GM23338 (cell line): ENCODE results near the gene CNDP2. TPM values are rescaled to one million over a fixed set of nuclear protein-coding genes. Genes with fewer than 3 reads are reported as not detected.

Source experiments
- ATAC-seq: fragments of 200-7000 bp; cut with Tn5 transposase; 3 replicates; pipeline ENCODE4 v1.9.1; 2020
- DNase-seq: peaks from one replicate; pipeline ENCODE4 v3.0.0-alpha.2; 2015; ENCODE audit warnings: low spot score
- H2AFZ ChIP-seq: fragments of 200-600 bp; sonication (generic); 2 replicates; pipeline ENCODE4 v1.8.0; 2016; ENCODE audit warnings: antibody characterized with exemption, mild to moderate bottlenecking, moderate library complexity
- H3F3A ChIP-seq: fragments of 200-600 bp; sonication (generic); replicated peaks from 2 replicates; pipeline ENCODE4 v1.8.0; 2017; ENCODE audit warnings: antibody characterized with exemption, mixed run types, low read depth
- H3K27ac ChIP-seq: fragments of 200-600 bp; sonication (generic); 2 replicates; pipeline ENCODE4 v1.6.1; 2016; ENCODE audit warnings: low read depth
- H3K27me3 ChIP-seq: fragments of 200-600 bp; sonication (generic); 2 replicates; pipeline ENCODE4 v1.8.0; 2016; ENCODE audit warnings: mild to moderate bottlenecking, mixed run types, moderate library complexity; ENCODE audit not compliant: insufficient read depth
- H3K36me3 ChIP-seq: fragments of 200-600 bp; sonication (generic); 2 replicates; pipeline ENCODE4 v1.8.0; 2016; ENCODE audit warnings: mild to moderate bottlenecking; ENCODE audit not compliant: insufficient read depth
- H3K4me1 ChIP-seq: fragments of 200-600 bp; sonication (generic); 2 replicates; pipeline ENCODE4 v1.8.0; 2016; ENCODE audit warnings: mild to moderate bottlenecking, moderate library complexity; ENCODE audit not compliant: insufficient read depth
- H3K4me2 ChIP-seq: fragments of 200-600 bp; sonication (generic); 2 replicates; pipeline ENCODE4 v1.7.1; 2017; ENCODE audit warnings: mixed run types
- H3K4me3 ChIP-seq: fragments of 200-600 bp; sonication (generic); 2 replicates; pipeline ENCODE4 v1.6.1; 2016; ENCODE audit warnings: mixed run types
- H3K79me2 ChIP-seq: fragments of 200-600 bp; sonication (generic); replicated peaks from 2 replicates; pipeline ENCODE4 v1.8.0; 2017; ENCODE audit warnings: mild to moderate bottlenecking; ENCODE audit not compliant: insufficient read depth
- H3K9me2 ChIP-seq: fragments of 200-600 bp; sonication (generic); 2 replicates; pipeline ENCODE4 v1.8.0; 2017; ENCODE audit not compliant: insufficient read depth
- H4K20me1 ChIP-seq: fragments of 200-600 bp; sonication (generic); replicated peaks from 2 replicates; pipeline ENCODE4 v1.8.0; 2017; ENCODE audit warnings: mild to moderate bottlenecking; ENCODE audit not compliant: insufficient read depth
- H3K27ac Mint-ChIP-seq: 2 replicates; pipeline ENCODE4 v1.8.0; 2020; ENCODE audit warnings: inconsistent platforms, mild to moderate bottlenecking, moderate library complexity, mixed read lengths
- H3K27me3 Mint-ChIP-seq: 3 replicates; pipeline ENCODE4 v1.8.0; 2022; ENCODE audit warnings: low read depth, mild to moderate bottlenecking, moderate library complexity, mixed read lengths, inconsistent platforms; ENCODE audit not compliant: insufficient read depth, poor library complexity
- H3K36me3 Mint-ChIP-seq: 3 replicates; pipeline ENCODE4 v1.8.0; 2021; ENCODE audit warnings: low read depth, mild to moderate bottlenecking, inconsistent platforms, moderate library complexity, mixed read lengths
- H3K4me1 Mint-ChIP-seq: 3 replicates; pipeline ENCODE4 v1.8.0; 2020; ENCODE audit warnings: mild to moderate bottlenecking, inconsistent platforms, mixed read lengths
- H3K4me3 Mint-ChIP-seq: 3 replicates; pipeline ENCODE4 v1.8.0; 2021; ENCODE audit warnings: moderate library complexity, mild to moderate bottlenecking, inconsistent platforms, mixed read lengths
- H3K9me3 Mint-ChIP-seq: 3 replicates; pipeline ENCODE4 v1.8.0; 2020; ENCODE audit warnings: moderate library complexity, mild to moderate bottlenecking, inconsistent platforms, mixed read lengths
- EZH2 ChIP-seq: fragments of 200-600 bp; sonication (generic); IDR thresholded peaks from one replicate; pipeline ENCODE4 v1.8.0; 2017; ENCODE audit warnings: antibody characterized with exemption, mild to moderate bottlenecking, low read depth; ENCODE audit not compliant: unreplicated experiment
- JUNB ChIP-seq: IDR thresholded peaks from one replicate; pipeline ENCODE4 v1.6.1; 2016; ENCODE audit warnings: antibody characterized with exemption; ENCODE audit not compliant: unreplicated experiment
- NANOG ChIP-seq: IDR thresholded peaks from 2 replicates; pipeline ENCODE4 v1.6.1; 2016; ENCODE audit warnings: antibody characterized with exemption, borderline replicate concordance
- POLR2AphosphoS5 ChIP-seq: IDR thresholded peaks from 2 replicates; pipeline ENCODE4 v1.6.1; 2016; ENCODE audit warnings: antibody characterized with exemption, low read depth
- ZNF114 ChIP-seq: fragments of 250-450 bp; sonication (Bioruptor Pico); IDR thresholded peaks from 2 replicates; pipeline ENCODE4 v1.5.0; 2020; ENCODE audit warnings: mild to moderate bottlenecking, moderate library complexity
- ZNF331 ChIP-seq: fragments of 250-450 bp; sonication (Bioruptor Pico); IDR thresholded peaks from 2 replicates; pipeline ENCODE4 v1.5.0; 2020; ENCODE audit warnings: low read depth, mild to moderate bottlenecking, moderate library complexity
- polyA plus RNA-seq: library from polyadenylated mRNA; unstranded; fragments of >200 nt; fragmentation: Nextera tagmentation; extraction: Ambion mirVana; gene quantifications from 2 replicates; pipeline ENCODE4 v1.2.1, GENCODE V29; 2016
- total RNA-seq: library from RNA; depleted of rRNA; stranded (reverse); fragments of >200 nt; shearing (Covaris generic); gene quantifications from 2 replicates; pipeline ENCODE4 v1.2.3, GENCODE V29; 2014
- TF ChIP-seq, protein P1 (sequence below), 2 experiments: fragments of 200-600 bp in 1 of 2; sonication (generic) in 1 of 2; conservative IDR thresholded peaks; 2 replicates each; pipeline versions ENCODE4 v1.5.1 to v1.6.1; 2016 to 2017; ENCODE audit warnings: antibody characterized with exemption in 2 of 2, low read depth in 2 of 2, mild to moderate bottlenecking in 2 of 2, moderate library complexity in 1 of 2
- TF ChIP-seq, protein P2 (sequence below): fragments of 250-450 bp; sonication (Bioruptor Pico); IDR thresholded peaks from 2 replicates; pipeline ENCODE4 v1.5.0; 2020; ENCODE audit warnings: mild to moderate bottlenecking, moderate library complexity
- TF ChIP-seq, protein P3 (sequence below): IDR thresholded peaks from 2 replicates; pipeline ENCODE4 v1.6.1; 2016; ENCODE audit warnings: antibody characterized with exemption

The CNDP2 gene
- total and polyA plus RNA-seq, 2 experiments from 2014 or later: 116 to 175 TPM

DNA sequence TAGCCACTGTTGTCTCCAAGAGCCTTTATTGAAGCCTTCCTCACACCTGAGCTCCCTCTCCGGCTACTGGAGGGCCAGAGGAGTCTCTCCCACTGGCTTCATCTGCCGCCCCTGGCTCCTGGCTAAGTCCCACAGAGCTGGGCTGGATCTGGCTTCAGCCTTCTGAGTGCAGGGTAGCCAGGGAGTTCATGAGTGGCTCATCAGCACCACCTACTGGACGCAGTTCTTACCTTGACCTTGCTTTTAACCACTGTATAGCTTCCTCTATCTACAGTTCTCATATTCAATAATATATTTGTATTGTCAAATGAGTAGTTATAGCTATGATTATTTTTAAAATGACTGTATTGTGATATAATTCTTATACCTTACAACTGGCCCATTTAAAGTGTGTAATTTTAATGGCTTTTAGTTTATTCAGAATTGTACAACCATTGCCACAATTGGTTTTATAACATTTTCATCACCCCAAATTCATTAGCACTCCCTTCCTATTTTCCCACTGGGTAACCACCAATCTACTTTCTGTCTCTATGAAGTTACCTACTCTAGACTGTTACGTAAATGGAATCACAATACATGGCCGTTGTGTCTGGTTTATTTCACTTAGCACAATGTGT is 55.9 kb downstream of the CNDP2 start:
- H3K4me1 Mint-ChIP-seq: peaks cover 2% of the 10 kb centered on the region; the same call in 1 of the 3 replicates
- TF ChIP-seq EZH2 (no peak), JUNB (no peak), ZNF114 (CRISPR knock-in tag) (no peak), ZNF331 (no peak)
- TF ChIP-seq, protein P1, sequence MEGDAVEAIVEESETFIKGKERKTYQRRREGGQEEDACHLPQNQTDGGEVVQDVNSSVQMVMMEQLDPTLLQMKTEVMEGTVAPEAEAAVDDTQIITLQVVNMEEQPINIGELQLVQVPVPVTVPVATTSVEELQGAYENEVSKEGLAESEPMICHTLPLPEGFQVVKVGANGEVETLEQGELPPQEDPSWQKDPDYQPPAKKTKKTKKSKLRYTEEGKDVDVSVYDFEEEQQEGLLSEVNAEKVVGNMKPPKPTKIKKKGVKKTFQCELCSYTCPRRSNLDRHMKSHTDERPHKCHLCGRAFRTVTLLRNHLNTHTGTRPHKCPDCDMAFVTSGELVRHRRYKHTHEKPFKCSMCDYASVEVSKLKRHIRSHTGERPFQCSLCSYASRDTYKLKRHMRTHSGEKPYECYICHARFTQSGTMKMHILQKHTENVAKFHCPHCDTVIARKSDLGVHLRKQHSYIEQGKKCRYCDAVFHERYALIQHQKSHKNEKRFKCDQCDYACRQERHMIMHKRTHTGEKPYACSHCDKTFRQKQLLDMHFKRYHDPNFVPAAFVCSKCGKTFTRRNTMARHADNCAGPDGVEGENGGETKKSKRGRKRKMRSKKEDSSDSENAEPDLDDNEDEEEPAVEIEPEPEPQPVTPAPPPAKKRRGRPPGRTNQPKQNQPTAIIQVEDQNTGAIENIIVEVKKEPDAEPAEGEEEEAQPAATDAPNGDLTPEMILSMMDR (conservative IDR thresholded peaks at IDR 0.05; ENCODE audit: low read depth in 2 of 2): peak; percentile 83 to 93
- DNase-seq (peak; percentile 95), ATAC-seq (peak; percentile 100)
- Histone ChIP-seq H3K4me2 (no peak overlapping the region), H4K20me1 (no peaks in the 10 kb centered on the region), H3K36me3 (peaks cover 6% of the 10 kb centered on the region), H3K79me2 (no peaks in the 10 kb centered on the region), H3K4me1 (no peaks in the 10 kb centered on the region), H3K9me2 (no peaks in the 10 kb centered on the region), H3K27me3 (no peaks in the 10 kb centered on the region), H3K27ac (no peak overlapping the region), H2AFZ (no peak overlapping the region), H3K4me3 (no peak overlapping the region), H3F3A (no peaks in the 10 kb centered on the region)
- peaks cover 6% of the 10 kb centered on the region for H3K27me3 Mint-ChIP-seq
- peaks cover 28% of the 10 kb centered on the region for H3K36me3 Mint-ChIP-seq
- H3K9me3 Mint-ChIP-seq: peaks cover 49% of the 10 kb centered on the region
- no peak overlapping the region for H3K4me3 Mint-ChIP-seq
- H3K27ac Mint-ChIP-seq: no peak overlapping the region

DNA sequence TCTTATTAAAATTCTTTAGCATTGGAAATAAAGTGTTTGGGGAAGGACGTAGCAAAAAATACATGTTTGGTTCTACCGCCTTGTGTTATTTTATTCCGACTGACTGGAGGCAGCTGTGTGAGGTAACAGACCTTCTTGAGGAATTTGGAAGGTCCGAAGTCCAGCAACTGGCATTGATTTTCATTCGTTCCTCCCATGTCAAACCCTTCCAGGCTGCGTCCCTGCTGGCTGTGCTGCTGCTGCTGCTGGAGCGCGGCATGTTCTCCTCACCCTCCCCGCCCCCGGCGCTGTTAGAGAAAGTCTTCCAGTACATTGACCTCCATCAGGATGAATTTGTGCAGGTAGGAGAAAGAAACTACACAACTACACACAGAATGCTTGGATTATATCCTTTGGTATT is 60.0 kb downstream of the CNDP2 start:
- H3K27me3 ChIP-seq: no peaks in the 10 kb centered on the region
- ATAC-seq: no peak
- H3K9me2 ChIP-seq: no peaks in the 10 kb centered on the region
- no peak overlapping the region for H3K27ac ChIP-seq
- H3K4me3 ChIP-seq: no peak overlapping the region
- no peak for DNase-seq
- H3K27me3 Mint-ChIP-seq: peaks cover 8% of the 10 kb centered on the region
- peaks cover 7% of the 10 kb centered on the region for H3K36me3 Mint-ChIP-seq
- no peaks in the 10 kb centered on the region for H3K79me2 ChIP-seq
- no peaks in the 10 kb centered on the region for H4K20me1 ChIP-seq
- no peaks in the 10 kb centered on the region for H3K36me3 ChIP-seq
- H3K4me3 Mint-ChIP-seq: no peak overlapping the region
- no peak overlapping the region for H3K4me2 ChIP-seq
- no peaks in the 10 kb centered on the region for H3K4me1 ChIP-seq
- no peaks in the 10 kb centered on the region for H3F3A ChIP-seq
- H3K4me1 Mint-ChIP-seq: peaks cover 2% of the 10 kb centered on the region; the same call in 1 of the 3 replicates
- H3K9me3 Mint-ChIP-seq: peaks cover 14% of the 10 kb centered on the region
- H2AFZ ChIP-seq: no peak overlapping the region
- H3K27ac Mint-ChIP-seq: no peak overlapping the region
- TF ChIP-seq JUNB: no peak
- TF ChIP-seq, protein P2, sequence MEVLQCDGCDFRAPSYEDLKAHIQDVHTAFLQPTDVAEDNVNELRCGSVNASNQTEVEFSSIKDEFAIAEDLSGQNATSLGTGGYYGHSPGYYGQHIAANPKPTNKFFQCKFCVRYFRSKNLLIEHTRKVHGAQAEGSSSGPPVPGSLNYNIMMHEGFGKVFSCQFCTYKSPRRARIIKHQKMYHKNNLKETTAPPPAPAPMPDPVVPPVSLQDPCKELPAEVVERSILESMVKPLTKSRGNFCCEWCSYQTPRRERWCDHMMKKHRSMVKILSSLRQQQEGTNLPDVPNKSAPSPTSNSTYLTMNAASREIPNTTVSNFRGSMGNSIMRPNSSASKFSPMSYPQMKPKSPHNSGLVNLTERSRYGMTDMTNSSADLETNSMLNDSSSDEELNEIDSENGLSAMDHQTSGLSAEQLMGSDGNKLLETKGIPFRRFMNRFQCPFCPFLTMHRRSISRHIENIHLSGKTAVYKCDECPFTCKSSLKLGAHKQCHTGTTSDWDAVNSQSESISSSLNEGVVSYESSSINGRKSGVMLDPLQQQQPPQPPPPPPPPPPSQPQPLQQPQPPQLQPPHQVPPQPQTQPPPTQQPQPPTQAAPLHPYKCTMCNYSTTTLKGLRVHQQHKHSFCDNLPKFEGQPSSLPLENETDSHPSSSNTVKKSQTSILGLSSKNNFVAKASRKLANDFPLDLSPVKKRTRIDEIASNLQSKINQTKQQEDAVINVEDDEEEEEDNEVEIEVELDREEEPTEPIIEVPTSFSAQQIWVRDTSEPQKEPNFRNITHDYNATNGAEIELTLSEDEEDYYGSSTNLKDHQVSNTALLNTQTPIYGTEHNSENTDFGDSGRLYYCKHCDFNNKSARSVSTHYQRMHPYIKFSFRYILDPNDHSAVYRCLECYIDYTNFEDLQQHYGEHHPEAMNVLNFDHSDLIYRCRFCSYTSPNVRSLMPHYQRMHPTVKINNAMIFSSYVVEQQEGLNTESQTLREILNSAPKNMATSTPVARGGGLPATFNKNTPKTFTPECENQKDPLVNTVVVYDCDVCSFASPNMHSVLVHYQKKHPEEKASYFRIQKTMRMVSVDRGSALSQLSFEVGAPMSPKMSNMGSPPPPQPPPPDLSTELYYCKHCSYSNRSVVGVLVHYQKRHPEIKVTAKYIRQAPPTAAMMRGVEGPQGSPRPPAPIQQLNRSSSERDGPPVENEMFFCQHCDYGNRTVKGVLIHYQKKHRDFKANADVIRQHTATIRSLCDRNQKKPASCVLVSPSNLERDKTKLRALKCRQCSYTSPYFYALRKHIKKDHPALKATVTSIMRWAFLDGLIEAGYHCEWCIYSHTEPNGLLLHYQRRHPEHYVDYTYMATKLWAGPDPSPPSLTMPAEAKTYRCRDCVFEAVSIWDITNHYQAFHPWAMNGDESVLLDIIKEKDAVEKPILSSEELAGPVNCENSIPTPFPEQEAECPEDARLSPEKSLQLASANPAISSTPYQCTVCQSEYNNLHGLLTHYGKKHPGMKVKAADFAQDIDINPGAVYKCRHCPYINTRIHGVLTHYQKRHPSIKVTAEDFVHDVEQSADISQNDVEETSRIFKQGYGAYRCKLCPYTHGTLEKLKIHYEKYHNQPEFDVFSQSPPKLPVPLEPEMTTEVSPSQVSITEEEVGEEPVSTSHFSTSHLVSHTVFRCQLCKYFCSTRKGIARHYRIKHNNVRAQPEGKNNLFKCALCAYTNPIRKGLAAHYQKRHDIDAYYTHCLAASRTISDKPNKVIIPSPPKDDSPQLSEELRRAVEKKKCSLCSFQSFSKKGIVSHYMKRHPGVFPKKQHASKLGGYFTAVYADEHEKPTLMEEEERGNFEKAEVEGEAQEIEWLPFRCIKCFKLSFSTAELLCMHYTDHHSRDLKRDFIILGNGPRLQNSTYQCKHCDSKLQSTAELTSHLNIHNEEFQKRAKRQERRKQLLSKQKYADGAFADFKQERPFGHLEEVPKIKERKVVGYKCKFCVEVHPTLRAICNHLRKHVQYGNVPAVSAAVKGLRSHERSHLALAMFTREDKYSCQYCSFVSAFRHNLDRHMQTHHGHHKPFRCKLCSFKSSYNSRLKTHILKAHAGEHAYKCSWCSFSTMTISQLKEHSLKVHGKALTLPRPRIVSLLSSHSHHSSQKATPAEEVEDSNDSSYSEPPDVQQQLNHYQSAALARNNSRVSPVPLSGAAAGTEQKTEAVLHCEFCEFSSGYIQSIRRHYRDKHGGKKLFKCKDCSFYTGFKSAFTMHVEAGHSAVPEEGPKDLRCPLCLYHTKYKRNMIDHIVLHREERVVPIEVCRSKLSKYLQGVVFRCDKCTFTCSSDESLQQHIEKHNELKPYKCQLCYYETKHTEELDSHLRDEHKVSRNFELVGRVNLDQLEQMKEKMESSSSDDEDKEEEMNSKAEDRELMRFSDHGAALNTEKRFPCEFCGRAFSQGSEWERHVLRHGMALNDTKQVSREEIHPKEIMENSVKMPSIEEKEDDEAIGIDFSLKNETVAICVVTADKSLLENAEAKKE (CRISPR knock-in tag): no peak
- TF ChIP-seq, protein P1 (conservative IDR thresholded peaks at IDR 0.05; ENCODE audit: low read depth in 2 of 2): no peak
- no peak for TF ChIP-seq NANOG
- TF ChIP-seq POLR2AphosphoS5: no peak
- TF ChIP-seq EZH2: no peak
- TF ChIP-seq, protein P3, sequence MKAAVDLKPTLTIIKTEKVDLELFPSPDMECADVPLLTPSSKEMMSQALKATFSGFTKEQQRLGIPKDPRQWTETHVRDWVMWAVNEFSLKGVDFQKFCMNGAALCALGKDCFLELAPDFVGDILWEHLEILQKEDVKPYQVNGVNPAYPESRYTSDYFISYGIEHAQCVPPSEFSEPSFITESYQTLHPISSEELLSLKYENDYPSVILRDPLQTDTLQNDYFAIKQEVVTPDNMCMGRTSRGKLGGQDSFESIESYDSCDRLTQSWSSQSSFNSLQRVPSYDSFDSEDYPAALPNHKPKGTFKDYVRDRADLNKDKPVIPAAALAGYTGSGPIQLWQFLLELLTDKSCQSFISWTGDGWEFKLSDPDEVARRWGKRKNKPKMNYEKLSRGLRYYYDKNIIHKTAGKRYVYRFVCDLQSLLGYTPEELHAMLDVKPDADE: no peak
